ENCODE results near the gene RASL10A. TPM values are rescaled to one million over a fixed set of nuclear protein-coding genes. Genes with fewer than 3 reads are reported as not detected.

Gene RASL10A
- polyA plus RNA-seq, 3 donors = 0.35 to 2.1 (median 0.50) TPM

DNA sequence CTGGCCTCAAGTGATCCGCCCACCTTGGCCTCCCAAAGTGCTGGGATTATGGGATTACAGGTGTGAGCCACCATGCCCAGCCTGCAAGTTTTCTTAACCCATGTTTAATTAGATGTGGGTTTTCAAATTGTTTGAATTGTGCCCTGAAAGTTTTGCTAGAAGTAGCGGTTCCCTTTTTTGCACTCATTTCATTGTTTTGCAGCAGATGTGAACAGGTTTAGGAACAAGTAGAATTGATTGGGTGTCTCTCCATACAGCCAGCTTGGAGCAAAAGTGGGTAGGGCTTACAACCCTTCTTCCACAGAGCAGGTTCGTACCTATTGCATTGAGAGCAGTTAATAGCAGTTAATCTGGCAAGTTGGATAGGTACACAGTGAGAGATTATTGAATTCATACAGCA lies 31.3 kb downstream of the RASL10A start:
- Histone ChIP-seq H3K27me3 (ENCODE audit: control insufficient read depth in 2 of 2, insufficient read depth in 2 of 2, low read length in 2 of 2) (no peaks in the 10 kb centered on the region), H3K9ac (ENCODE audit: insufficient read depth, low read length, poor library complexity, severe bottlenecking) (no peak overlapping the region), H3K79me2 (ENCODE audit: insufficient read depth, low read length) (peaks cover 91% of the 10 kb centered on the region), H3K4me1 (ENCODE audit: control insufficient read depth in 1 of 2, insufficient read depth in 2 of 2, low read length in 2 of 2) (no peaks in the 10 kb centered on the region), H3K36me3 (replicated peaks in 1 of 2; ENCODE audit: control insufficient read depth in 1 of 2, insufficient read depth in 2 of 2, low read length in 2 of 2) (peaks cover 85 to 98% of the 10 kb centered on the region in 2 donors), H2AFZ (ENCODE audit: insufficient read depth, low read depth, low read length, poor library complexity, severe bottlenecking) (no peak overlapping the region), H3K4me3 (replicated peaks in 1 of 3; ENCODE audit: low read depth in 2 of 3, low read length in 3 of 3) (no peak overlapping the region), H3K27ac (ENCODE audit: low read depth in 1 of 2, low read length in 2 of 2) (no peak overlapping the region), H4K20me1 (ENCODE audit: insufficient read depth, low read length) (peaks cover 100% of the 10 kb centered on the region), H3K9me3 (replicated peaks in 1 of 2; ENCODE audit: control insufficient read depth in 1 of 2, insufficient read depth in 1 of 2, low read length in 2 of 2) (no peaks in the 10 kb centered on the region), H3K4me2 (replicated peaks; ENCODE audit: extremely low read depth, low read length, poor library complexity, severe bottlenecking) (no peak overlapping the region)
- H3K27me3 Mint-ChIP-seq (ENCODE audit: low read depth in 3 of 3) = peaks cover 0 to 2% (median 0%) of the 10 kb centered on the region in 3 donors
- intact Hi-C loops (cut with micrococcal nuclease) = no loop called here
- H3K4me1 Mint-ChIP-seq = no peaks in the 10 kb centered on the region
- H3K9me3 Mint-ChIP-seq = no peaks in the 10 kb centered on the region
- H3K27ac Mint-ChIP-seq = no peak overlapping the region
- TF ChIP-seq, protein P1, sequence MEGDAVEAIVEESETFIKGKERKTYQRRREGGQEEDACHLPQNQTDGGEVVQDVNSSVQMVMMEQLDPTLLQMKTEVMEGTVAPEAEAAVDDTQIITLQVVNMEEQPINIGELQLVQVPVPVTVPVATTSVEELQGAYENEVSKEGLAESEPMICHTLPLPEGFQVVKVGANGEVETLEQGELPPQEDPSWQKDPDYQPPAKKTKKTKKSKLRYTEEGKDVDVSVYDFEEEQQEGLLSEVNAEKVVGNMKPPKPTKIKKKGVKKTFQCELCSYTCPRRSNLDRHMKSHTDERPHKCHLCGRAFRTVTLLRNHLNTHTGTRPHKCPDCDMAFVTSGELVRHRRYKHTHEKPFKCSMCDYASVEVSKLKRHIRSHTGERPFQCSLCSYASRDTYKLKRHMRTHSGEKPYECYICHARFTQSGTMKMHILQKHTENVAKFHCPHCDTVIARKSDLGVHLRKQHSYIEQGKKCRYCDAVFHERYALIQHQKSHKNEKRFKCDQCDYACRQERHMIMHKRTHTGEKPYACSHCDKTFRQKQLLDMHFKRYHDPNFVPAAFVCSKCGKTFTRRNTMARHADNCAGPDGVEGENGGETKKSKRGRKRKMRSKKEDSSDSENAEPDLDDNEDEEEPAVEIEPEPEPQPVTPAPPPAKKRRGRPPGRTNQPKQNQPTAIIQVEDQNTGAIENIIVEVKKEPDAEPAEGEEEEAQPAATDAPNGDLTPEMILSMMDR (IDR thresholded peaks at IDR 0.05) = no peak
- no peak overlapping the region for H3K4me3 Mint-ChIP-seq
- WGBS (ENCODE audit: insufficient coverage) = 88% methylated on average over 1 of the region's 3 CpGs
- H3K36me3 Mint-ChIP-seq = peaks cover 87 to 98% of the 10 kb centered on the region in 2 donors
- no peak for DNase-seq

DNA sequence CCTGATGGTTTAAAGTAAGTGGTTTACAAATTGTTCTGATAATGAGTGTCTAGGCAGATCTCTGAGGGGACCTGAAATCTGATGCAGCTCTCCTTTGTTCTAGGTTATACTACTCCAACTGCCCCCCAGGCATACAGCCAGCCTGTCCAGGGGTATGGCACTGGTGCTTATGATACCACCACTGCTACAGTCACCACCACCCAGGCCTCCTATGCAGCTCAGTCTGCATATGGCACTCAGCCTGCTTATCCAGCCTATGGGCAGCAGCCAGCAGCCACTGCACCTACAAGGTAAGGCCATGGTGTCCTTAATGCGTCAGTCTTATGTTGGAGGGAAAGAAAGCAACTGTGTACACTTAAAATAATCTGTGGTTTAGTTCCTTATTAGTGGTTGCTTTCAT lies 37.6 kb downstream of the RASL10A start:
- TF ChIP-seq, protein P1 (IDR thresholded peaks at IDR 0.05) = no peak
- H3K9me3 ChIP-seq (replicated peaks in 1 of 2; ENCODE audit: control insufficient read depth in 1 of 2, insufficient read depth in 1 of 2, low read length in 2 of 2) = no peaks in the 10 kb centered on the region
- no peaks in the 10 kb centered on the region for H3K9me3 Mint-ChIP-seq
- no peak overlapping the region for H3K4me2 ChIP-seq (replicated peaks; ENCODE audit: extremely low read depth, low read length, poor library complexity, severe bottlenecking)
- peaks cover 0 to 2% (median 0%) of the 10 kb centered on the region in 3 donors for H3K27me3 Mint-ChIP-seq (ENCODE audit: low read depth in 3 of 3)
- H3K36me3 Mint-ChIP-seq = peaks cover 85 to 99% of the 10 kb centered on the region in 2 donors
- intact Hi-C loops (cut with micrococcal nuclease) = no loop called here
- H3K27ac Mint-ChIP-seq = peak overlapping the region in 1 of 7 donors; percentile 34
- no peak overlapping the region for H2AFZ ChIP-seq (ENCODE audit: insufficient read depth, low read depth, low read length, poor library complexity, severe bottlenecking)
- no peak for DNase-seq
- H3K4me3 Mint-ChIP-seq = no peak overlapping the region
- H3K36me3 ChIP-seq (replicated peaks in 1 of 2; ENCODE audit: control insufficient read depth in 1 of 2, insufficient read depth in 2 of 2, low read length in 2 of 2) = peaks cover 89 to 98% of the 10 kb centered on the region in 2 donors
- no peaks in the 10 kb centered on the region for H3K27me3 ChIP-seq (ENCODE audit: control insufficient read depth in 2 of 2, insufficient read depth in 2 of 2, low read length in 2 of 2)
- peaks cover 4% of the 10 kb centered on the region for H3K4me1 Mint-ChIP-seq
- no peak overlapping the region for H3K4me3 ChIP-seq (replicated peaks in 1 of 3; ENCODE audit: low read depth in 2 of 3, low read length in 3 of 3)
- no peak overlapping the region for H3K27ac ChIP-seq (ENCODE audit: low read depth in 1 of 2, low read length in 2 of 2)
- H4K20me1 ChIP-seq (ENCODE audit: insufficient read depth, low read length) = peaks cover 100% of the 10 kb centered on the region
- H3K4me1 ChIP-seq (ENCODE audit: control insufficient read depth in 1 of 2, insufficient read depth in 2 of 2, low read length in 2 of 2) = no peaks in the 10 kb centered on the region
- WGBS (ENCODE audit: insufficient coverage) = no CpG with 5 or more reads among the region's 1 CpG
- peaks cover 97% of the 10 kb centered on the region for H3K79me2 ChIP-seq (ENCODE audit: insufficient read depth, low read length)
- no peak overlapping the region for H3K9ac ChIP-seq (ENCODE audit: insufficient read depth, low read length, poor library complexity, severe bottlenecking)
